ENCODE results near the gene KRTAP6-3.

KRTAP6-3 gene

GRCh38 chr21:30592140-30592539 is at the start of gene KRTAP6-3:
KRTAP6-3 (plus strand) TSS chr21:30592440; CDS start chr21:30592446, 6 bp downstream.
- DNase-seq, result no peak

GRCh38 chr21:30552782-30553181 is 39.5 kb upstream of the KRTAP6-3 start:
- no peak for DNase-seq

GRCh38 chr21:30555095-30555494 is 37.1 kb upstream of the KRTAP6-3 start:
- DNase-seq, result no peak

GRCh38 chr21:30561264-30561895 is 30.9 kb upstream of the KRTAP6-3 start, which contains the start of gene KRTAP19-7:
KRTAP19-7 (minus strand) TSS chr21:30561314; CDS start chr21:30561289, 25 bp downstream.
- no peak for DNase-seq

GRCh38 chr21:30561957-30562356 is 30.3 kb upstream of the KRTAP6-3 start:
- no peak for DNase-seq

GRCh38 chr21:30563072-30563471 is 29.2 kb upstream of the KRTAP6-3 start:
- DNase-seq, result no peak

GRCh38 chr21:30563630-30564029 is 28.6 kb upstream of the KRTAP6-3 start:
- DNase-seq, result no peak

GRCh38 chr21:30567617-30568016 is 24.6 kb upstream of the KRTAP6-3 start:
- DNase-seq, result no peak

- no peak for DNase-seq
Observed at GRCh38 chr21:30577766-30578165, 14.5 kb upstream of the KRTAP6-3 start.

- DNase-seq, result no peak
Observed at GRCh38 chr21:30579346-30579745, 12.9 kb upstream of the KRTAP6-3 start.

- no peak for DNase-seq
Observed at GRCh38 chr21:30580132-30580531, 12.1 kb upstream of the KRTAP6-3 start.

- DNase-seq, result no peak
Observed at GRCh38 chr21:30582870-30583269, 9.4 kb upstream of the KRTAP6-3 start.

- no peak for DNase-seq
Observed at GRCh38 chr21:30590297-30590696, 1.9 kb upstream of the KRTAP6-3 start, which contains the start of gene KRTAP22-2. KRTAP22-2 (minus strand) TSS chr21:30590397.

- DNase-seq, result no peak
Observed at GRCh38 chr21:30598802-30599201, 6.6 kb downstream of the KRTAP6-3 start, which contains the start of gene KRTAP6-2. KRTAP6-2 (minus strand) TSS chr21:30598902; CDS start chr21:30598874, 28 bp downstream.

- no peak for DNase-seq
Observed at GRCh38 chr21:30600787-30601186, 8.5 kb downstream of the KRTAP6-3 start, which contains the start of gene KRTAP22-1. KRTAP22-1 (plus strand) TSS chr21:30601087.

GRCh38 chr21:30605968-30606367 is 13.7 kb downstream of the KRTAP6-3 start:
- no peak for DNase-seq

GRCh38 chr21:30612132-30612531 is 19.9 kb downstream of the KRTAP6-3 start:
- DNase-seq, result no peak

GRCh38 chr21:30613836-30614235 is 21.6 kb downstream of the KRTAP6-3 start, which contains the start of gene KRTAP6-1:
KRTAP6-1 (minus strand) TSS chr21:30613930; CDS start chr21:30613904, 26 bp downstream.
- DNase-seq, result no peak

GRCh38 chr21:30615199-30615598 is 23.0 kb downstream of the KRTAP6-3 start:
- DNase-seq, result no peak

GRCh38 chr21:30616125-30616524 is 23.9 kb downstream of the KRTAP6-3 start, which contains the start of gene KRTAP20-1:
KRTAP20-1 (plus strand) TSS chr21:30616425; CDS start chr21:30616455, 30 bp downstream.
- DNase-seq, result no peak

GRCh38 chr21:30620080-30620479 is 27.8 kb downstream of the KRTAP6-3 start:
- DNase-seq, result no peak

GRCh38 chr21:30620522-30620921 is 28.3 kb downstream of the KRTAP6-3 start, which contains the start of gene KRTAP20-4:
KRTAP20-4 (plus strand) TSS chr21:30620627.
- no peak for DNase-seq

- no peak for DNase-seq
Observed at GRCh38 chr21:30623362-30623761, 31.1 kb downstream of the KRTAP6-3 start.

GRCh38 chr21:30625449-30626165 is 33.4 kb downstream of the KRTAP6-3 start:
- DNase-seq, result no peak
